NCI-H510A treated with DMSO at 0.1 percent for 48 hours (cell line): ENCODE results near the gene CLIP1.
"Not testable (repeated sequence)": the region's sequence is repeated elsewhere in the genome, so short reads cannot be mapped to it uniquely, and the experiment has no call there.

Experiments used
- DNase-seq: peaks from one replicate; lab custom pipeline; 2025; lab: John Stamatoyannopoulos, UW

CLIP1 gene

GRCh38 chr12:122395319-122395718, 27.1 kb downstream of the CLIP1 start:
- DNase-seq: no peak

GRCh38 chr12:122394626-122395194, 27.8 kb downstream of the CLIP1 start:
- DNase-seq: no peak

GRCh38 chr12:122393817-122394216, 28.7 kb downstream of the CLIP1 start:
- DNase-seq: no peak

- no peak for DNase-seq
Measured at GRCh38 chr12:122392411-122392810, 30.1 kb downstream of the CLIP1 start.

GRCh38 chr12:122389677-122390076, 32.8 kb downstream of the CLIP1 start:
- DNase-seq: no peak

GRCh38 chr12:122387887-122388286, 34.6 kb downstream of the CLIP1 start:
- DNase-seq: no peak

GRCh38 chr12:122385171-122386016, 37.1 kb downstream of the CLIP1 start:
- DNase-seq: no peak

GRCh38 chr12:122382919-122383350, 39.5 kb downstream of the CLIP1 start:
- DNase-seq: no peak

GRCh38 chr12:122381021-122381420, 41.4 kb downstream of the CLIP1 start:
- no peak for DNase-seq

- DNase-seq: not testable (repeated sequence)
Measured at GRCh38 chr12:122376751-122377150, 45.7 kb downstream of the CLIP1 start.

- no peak for DNase-seq
Measured at GRCh38 chr12:122374707-122375106, 47.8 kb downstream of the CLIP1 start.

- no peak for DNase-seq
Measured at GRCh38 chr12:122371475-122372045, 50.9 kb downstream of the CLIP1 start.

GRCh38 chr12:122368361-122369073, 54.0 kb downstream of the CLIP1 start:
- DNase-seq: peak; percentile 45

- not testable (repeated sequence) for DNase-seq
Measured at GRCh38 chr12:122367632-122368031, 54.8 kb downstream of the CLIP1 start.

GRCh38 chr12:122366685-122367475, 55.6 kb downstream of the CLIP1 start:
- DNase-seq: peak; percentile 28

- DNase-seq: not testable (repeated sequence)
Measured at GRCh38 chr12:122365226-122365625, 57.2 kb downstream of the CLIP1 start.

GRCh38 chr12:122363782-122364181, 58.7 kb downstream of the CLIP1 start:
- no peak for DNase-seq

GRCh38 chr12:122362755-122363154, 59.7 kb downstream of the CLIP1 start:
- DNase-seq: no peak

- DNase-seq: not testable (repeated sequence)
Measured at GRCh38 chr12:122358403-122358802, 64.1 kb downstream of the CLIP1 start.

GRCh38 chr12:122357536-122357935, 64.9 kb downstream of the CLIP1 start:
- DNase-seq: not testable (repeated sequence)

- not testable (repeated sequence) for DNase-seq
Measured at GRCh38 chr12:122356991-122357390, 65.5 kb downstream of the CLIP1 start.
